ENCODE measurements around the gene S100A8.

The S100A8 gene

DNA sequence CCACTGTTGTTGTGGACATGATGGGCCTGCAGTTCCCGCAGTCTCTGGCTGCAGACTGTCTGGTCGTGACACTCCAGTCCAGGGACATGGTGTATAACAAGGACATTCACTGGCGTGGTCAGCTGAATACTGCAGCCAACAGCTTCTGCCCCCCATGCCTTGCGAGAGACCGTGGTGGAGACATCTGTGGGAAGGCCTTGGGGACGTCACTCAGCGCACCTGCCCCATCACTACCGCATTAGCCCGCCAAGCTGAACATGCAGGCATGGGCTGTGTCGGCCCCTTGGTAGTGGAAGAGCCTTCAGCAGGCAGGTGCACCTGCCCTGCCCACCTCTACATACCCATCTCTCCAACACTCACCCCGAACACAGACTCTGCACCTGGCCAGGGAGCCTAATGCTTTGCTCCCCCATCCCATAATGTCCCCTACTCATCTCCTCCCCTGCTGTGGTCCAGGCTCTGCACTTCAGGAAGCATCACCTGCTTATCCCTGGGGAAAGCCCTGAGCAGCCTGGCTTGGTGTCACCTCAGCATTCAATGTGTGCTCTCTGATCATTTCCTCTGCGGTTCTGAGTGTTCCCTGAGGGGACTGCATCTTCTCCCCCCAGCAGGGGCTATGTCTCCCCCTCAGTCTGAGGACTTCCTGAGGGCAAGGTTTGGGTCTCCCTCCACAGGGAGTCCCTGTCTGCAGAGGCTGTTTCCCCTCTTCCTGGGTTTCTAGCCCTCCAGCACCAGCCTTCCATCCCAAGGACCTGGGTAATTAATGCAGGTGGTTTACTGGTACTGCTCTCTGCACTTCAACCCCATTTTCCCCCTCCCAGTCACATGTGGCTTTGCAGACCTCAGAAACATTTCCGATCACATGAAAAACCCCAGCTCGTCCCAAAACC is 45.4 kb downstream of the S100A8 start:
- DNase-seq, result no peak

DNA sequence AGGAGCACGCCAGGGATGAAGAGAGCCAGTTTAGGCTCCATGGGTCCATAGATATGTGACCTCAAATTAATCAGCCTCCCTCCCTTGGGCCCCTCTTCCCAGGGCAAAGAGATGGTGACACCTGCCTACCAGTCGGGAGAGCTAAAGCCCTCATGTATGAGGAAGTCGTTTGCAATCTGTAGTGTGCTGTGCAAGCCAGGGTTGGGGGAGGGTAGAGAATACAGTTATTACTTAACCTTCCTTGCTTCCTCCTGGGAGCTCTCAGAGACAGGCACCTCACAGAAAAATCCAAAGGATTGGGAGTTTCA is 46.2 kb downstream of the S100A8 start:
- DNase-seq, result no peak

DNA sequence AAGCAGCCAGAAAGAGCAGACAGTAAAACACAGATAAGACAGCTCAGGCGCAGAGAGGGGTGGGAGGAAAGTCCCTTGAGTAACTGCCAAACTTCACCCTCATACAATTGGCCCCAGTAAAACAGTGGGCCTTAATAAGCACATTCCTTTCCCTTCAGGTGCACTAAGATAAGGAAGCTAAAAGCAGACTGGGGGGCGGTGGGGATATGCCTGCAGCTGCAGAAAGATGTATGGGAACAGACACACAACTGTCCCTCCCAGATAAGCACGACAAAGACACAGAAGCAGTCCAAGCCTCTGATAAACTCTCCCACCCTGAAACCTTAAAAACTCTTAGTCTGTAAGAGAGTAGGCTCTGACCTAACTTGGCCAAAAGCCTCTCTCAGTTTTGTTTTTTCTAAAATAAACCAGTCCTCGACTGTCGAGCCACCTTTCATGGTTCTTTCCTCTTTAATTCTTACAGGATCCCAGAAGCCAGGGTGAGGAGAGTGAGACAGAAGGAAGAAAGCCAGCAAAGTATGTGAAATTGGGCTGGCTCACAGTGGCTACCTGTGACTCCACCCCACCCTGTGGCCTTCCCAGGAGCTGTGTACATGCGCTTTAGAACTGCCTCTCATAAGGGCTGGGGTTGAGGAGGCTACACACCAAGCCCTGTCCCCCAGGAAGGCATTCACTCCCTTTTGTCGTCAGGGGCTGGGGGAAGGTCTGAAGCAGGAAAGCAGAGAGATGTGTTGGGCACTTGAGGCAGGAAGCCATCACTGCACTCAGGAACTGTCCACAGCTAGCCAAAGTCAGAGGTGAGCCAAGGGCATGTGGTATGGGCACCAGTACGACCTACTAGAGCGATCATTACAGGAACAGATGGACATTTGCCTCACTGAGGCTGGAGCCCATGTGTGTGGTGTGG is 46.8 kb downstream of the S100A8 start:
- no peak for DNase-seq

DNA sequence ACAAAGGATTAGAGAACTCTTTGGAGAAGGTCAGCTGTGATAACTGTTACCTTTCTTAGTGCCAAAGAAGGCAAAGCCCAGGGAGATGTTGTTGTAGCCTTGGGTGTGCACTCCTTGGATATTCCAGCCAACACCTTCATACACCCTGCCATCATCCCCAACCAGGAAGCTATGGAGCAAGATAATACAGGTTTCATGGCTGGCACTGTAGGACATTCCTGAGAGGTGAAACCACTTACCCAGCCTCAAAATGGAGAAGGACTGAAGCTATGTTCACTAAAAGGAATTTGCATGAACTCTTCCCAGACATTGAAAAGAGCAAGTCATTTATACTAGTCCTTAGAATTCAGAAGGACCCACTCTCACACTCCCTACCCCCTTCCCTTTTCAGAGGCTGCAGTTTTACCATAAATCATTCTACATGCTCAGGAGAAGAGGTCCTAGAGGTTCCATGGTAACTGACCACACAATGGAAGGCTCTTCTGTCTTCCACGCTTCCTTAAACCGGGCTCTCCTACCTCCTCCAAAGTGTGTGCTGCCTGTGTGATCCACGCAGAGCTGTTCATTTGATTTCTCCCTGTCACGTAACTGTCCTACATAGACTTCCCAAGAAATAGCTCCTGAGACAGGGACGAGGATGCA is 47.7 kb downstream of the S100A8 start:
- DNase-seq, result no peak

DNA sequence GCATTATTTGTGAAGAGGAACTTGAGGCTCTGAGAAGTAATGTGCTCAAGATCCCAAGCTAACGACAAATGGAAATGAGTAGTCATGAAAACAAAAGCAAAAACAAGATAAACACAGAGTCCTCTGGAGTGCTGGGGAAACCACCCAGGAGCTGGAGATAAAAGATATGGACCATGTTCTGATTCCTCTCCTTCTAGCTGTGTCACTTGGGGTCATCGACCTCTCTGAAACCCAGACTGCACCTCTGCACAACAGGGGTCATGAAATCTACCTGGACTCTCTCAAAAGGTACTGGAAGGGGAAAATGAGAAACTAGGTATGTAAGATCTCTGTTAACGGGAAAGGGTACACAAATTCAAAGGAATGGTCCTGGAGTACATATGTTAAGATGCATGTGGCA is 48.7 kb downstream of the S100A8 start:
- no peak for DNase-seq

DNA sequence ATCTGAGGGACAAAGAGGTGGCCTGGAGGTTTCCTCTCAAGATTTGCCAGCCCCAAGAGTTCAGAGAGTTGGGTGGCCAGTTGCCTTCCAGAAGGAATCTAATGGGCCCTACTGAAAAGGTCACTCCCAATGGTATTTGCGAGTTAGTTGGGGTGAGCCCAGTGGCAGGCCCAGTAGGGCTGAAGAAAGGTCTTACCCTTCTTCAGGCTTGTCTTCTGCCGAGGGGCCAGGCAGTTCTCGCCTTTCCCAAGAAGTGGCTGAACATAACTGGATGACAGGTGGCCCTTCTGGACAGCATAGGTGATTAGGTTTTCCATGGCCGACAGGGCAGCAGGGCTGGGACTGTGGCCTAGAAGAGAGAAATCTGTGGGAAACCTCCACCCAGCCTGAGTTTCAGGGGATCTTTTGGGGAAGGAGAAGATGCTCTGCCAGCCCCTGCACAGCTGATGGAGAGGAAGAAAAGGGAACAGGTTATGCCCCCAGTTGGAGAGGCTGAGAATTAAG is 49.4 kb downstream of the S100A8 start:
- no peak for DNase-seq

DNA sequence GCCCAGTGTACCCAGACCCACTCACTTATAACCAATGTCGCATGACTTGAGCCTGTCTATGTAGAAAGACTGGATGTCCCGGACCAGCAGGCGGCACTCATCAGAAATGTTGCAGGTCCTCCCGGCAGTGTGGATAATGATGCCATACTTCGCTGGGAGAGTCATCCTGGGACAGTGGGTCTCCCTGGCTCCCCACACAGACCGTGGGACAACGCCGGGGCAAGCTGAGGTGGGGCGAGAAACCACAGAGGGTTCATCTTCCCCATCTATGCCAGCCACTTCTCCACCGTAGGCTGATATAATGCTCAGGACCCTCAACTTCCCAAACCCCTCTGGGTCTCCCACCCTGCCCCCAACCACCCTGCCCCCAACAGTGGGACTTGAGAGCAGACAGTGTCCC is 50.5 kb downstream of the S100A8 start:
- no peak for DNase-seq

Data from kidney glomerular epithelial cell (primary cell).